ENCODE measurements around the gene ZSCAN2. TPM values are rescaled to one million over a fixed set of nuclear protein-coding genes. Genes with fewer than 3 reads are reported as not detected.

The ZSCAN2 gene
- total RNA-seq, 5 donors from 2014 or later (not counting 1 experiment from before 2014, with no cell fraction given) = 7.6 to 15.5 (median 12.5) TPM

DNA sequence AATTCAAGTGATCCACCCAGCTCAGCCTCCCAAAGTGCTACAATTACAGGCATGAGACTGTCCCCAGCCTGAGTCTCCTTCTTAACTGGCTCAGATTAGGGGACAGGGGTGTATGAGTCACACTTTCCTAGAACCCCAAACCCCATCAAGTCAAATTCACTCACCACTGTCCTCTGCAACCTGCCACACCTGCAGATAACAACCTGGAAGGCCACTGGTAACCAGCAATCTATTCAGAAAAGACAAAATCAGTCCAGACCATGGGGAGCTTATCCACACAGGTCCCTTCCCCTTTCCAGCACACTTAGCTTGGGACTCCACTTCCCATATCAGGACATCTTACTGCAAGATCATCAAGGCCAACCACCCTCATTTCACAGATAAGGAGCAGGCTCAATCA, 46.9 kb downstream of the ZSCAN2 start:
- peaks cover 0 to 1% of the 10 kb centered on the region in 2 experiments for H3K4me1 ChIP-seq (ENCODE audit: control insufficient read depth in 1 of 2, extremely low read depth in 1 of 2, insufficient read depth in 2 of 2, low read length in 2 of 2)
- peaks cover 14 to 30% (median 18%) of the 10 kb centered on the region in 3 donors for H3K4me1 Mint-ChIP-seq
- H3K27ac ChIP-seq (ENCODE audit: low read length) = no peak overlapping the region
- no peak for DNase-seq
- POLR2A ChIA-PET = no interaction called here
- H3K4me3 Mint-ChIP-seq = no peak overlapping the region
- H3K9me3 ChIP-seq = no peaks in the 10 kb centered on the region
- H3K4me3 ChIP-seq (ENCODE audit: control insufficient read depth in 1 of 2, extremely low read depth in 1 of 2, low read length in 1 of 2) = no peak overlapping the region
- peaks cover 18 to 86% of the 10 kb centered on the region in 2 donors for H3K36me3 ChIP-seq (ENCODE audit: control insufficient read depth in 2 of 2, extremely low read depth in 1 of 2, insufficient read depth in 1 of 2, low read length in 1 of 2)
- H3K9me3 Mint-ChIP-seq = no peaks in the 10 kb centered on the region
- H3K36me3 Mint-ChIP-seq = peaks cover 46% of the 10 kb centered on the region
- ATAC-seq (replicated peaks in 1 of 4) = no peak
- peak overlapping the region; percentile 63 to 76 for H3K27ac Mint-ChIP-seq
- no peaks in the 10 kb centered on the region for H3K27me3 Mint-ChIP-seq
- H3K27me3 ChIP-seq (replicated peaks in 1 of 2; ENCODE audit: control insufficient read depth in 2 of 2, extremely low read depth in 1 of 2, insufficient read depth in 2 of 2, low read length in 1 of 2) = no peaks in the 10 kb centered on the region
- CTCF ChIA-PET = no interaction called here

DNA sequence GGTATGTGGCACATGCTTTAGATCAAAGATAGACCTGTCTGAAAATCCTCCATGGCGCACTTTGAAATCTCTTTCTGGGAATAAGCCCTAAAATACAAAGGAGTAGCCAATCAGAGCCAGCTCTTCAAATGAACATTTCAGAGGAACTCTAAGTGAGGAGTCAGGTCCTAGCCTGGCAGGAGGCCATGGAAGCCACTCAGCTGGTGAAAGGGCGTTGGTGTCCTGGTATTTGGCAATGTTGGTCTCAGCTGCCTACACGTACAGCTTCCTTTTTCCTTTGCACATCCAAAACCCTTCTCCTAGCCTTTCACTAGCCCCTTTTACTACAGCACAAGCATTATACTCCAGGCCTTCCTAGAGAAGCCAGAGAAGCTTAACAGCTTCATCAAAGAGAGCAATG, 47.7 kb downstream of the ZSCAN2 start:
- POLR2A ChIA-PET = no interaction called here
- peak overlapping the region; percentile 21 for H3K27ac ChIP-seq (ENCODE audit: low read length)
- Mint-ChIP-seq H3K4me1 (peaks cover 19 to 36% (median 24%) of the 10 kb centered on the region in 3 donors), H3K36me3 (peaks cover 38% of the 10 kb centered on the region), H3K9me3 (no peaks in the 10 kb centered on the region), H3K4me3 (no peak overlapping the region), H3K27me3 (no peaks in the 10 kb centered on the region), H3K27ac (peak overlapping the region; percentile 28 to 65)
- DNase-seq = no peak
- no peak for ATAC-seq (replicated peaks in 1 of 4)
- H3K27me3 ChIP-seq (replicated peaks in 1 of 2; ENCODE audit: control insufficient read depth in 2 of 2, extremely low read depth in 1 of 2, insufficient read depth in 2 of 2, low read length in 1 of 2) = no peaks in the 10 kb centered on the region
- no peaks in the 10 kb centered on the region for H3K9me3 ChIP-seq
- peaks cover 18 to 79% of the 10 kb centered on the region in 2 donors for H3K36me3 ChIP-seq (ENCODE audit: control insufficient read depth in 2 of 2, extremely low read depth in 1 of 2, insufficient read depth in 1 of 2, low read length in 1 of 2)
- H3K4me1 ChIP-seq (ENCODE audit: control insufficient read depth in 1 of 2, extremely low read depth in 1 of 2, insufficient read depth in 2 of 2, low read length in 2 of 2) = peaks cover 3 to 9% of the 10 kb centered on the region in 2 experiments
- CTCF ChIA-PET = interaction anchor here in 1 of 2 donors (1.2 kb wide), 1 partner anchor 60 kb away, joined by 3 read pairs; no protein-coding TSS in a partner anchor
- H3K4me3 ChIP-seq (ENCODE audit: control insufficient read depth in 1 of 2, extremely low read depth in 1 of 2, low read length in 1 of 2) = no peak overlapping the region
- WGBS (ENCODE audit: insufficient coverage) = 100% methylated on average over 1 of the region's 3 CpGs

DNA sequence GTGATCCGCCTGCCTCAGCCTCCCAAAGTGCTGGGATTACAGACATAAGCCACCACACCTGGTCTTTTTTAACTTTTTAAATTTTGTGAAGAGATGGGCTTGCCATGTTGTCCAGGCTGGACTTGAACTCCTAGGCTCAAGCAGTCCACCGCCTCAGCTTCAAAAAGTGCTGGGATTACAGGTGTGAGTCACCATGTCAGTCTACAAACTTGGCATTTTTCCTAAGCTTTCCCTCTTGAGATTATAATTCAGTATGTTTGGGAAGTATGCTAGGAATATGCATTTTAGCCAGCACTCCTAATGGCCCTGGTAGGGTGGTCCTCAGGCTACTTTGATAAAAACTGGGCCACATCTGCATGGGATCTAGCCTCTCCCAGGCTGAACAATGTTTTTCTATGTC, 48.9 kb downstream of the ZSCAN2 start:
- peaks cover 5 to 18% of the 10 kb centered on the region in 2 experiments for H3K4me1 ChIP-seq (ENCODE audit: control insufficient read depth in 1 of 2, extremely low read depth in 1 of 2, insufficient read depth in 2 of 2, low read length in 2 of 2)
- Mint-ChIP-seq H3K4me1 (peaks cover 23 to 43% (median 32%) of the 10 kb centered on the region in 3 donors), H3K27ac (no peak overlapping the region), H3K4me3 (no peak overlapping the region), H3K9me3 (no peaks in the 10 kb centered on the region), H3K27me3 (no peaks in the 10 kb centered on the region), H3K36me3 (peaks cover 38% of the 10 kb centered on the region)
- POLR2A ChIA-PET = interaction anchor here in 1 of 2 donors (0.6 kb wide), 2 partner anchors 15 to 73 kb away, joined by 3 read pairs; no protein-coding TSS in a partner anchor
- no peak for DNase-seq
- H3K27me3 ChIP-seq (replicated peaks in 1 of 2; ENCODE audit: control insufficient read depth in 2 of 2, extremely low read depth in 1 of 2, insufficient read depth in 2 of 2, low read length in 1 of 2) = no peaks in the 10 kb centered on the region
- H3K36me3 ChIP-seq (ENCODE audit: control insufficient read depth in 2 of 2, extremely low read depth in 1 of 2, insufficient read depth in 1 of 2, low read length in 1 of 2) = peaks cover 10 to 71% of the 10 kb centered on the region in 2 donors
- H3K4me3 ChIP-seq (ENCODE audit: control insufficient read depth in 1 of 2, extremely low read depth in 1 of 2, low read length in 1 of 2) = no peak overlapping the region
- no peak for ATAC-seq (replicated peaks in 1 of 4)
- WGBS (ENCODE audit: insufficient coverage) = no CpG with 5 or more reads among the region's 2 CpGs
- H3K27ac ChIP-seq (ENCODE audit: low read length) = no peak overlapping the region
- H3K9me3 ChIP-seq = no peaks in the 10 kb centered on the region
- CTCF ChIA-PET = interaction anchor here (1.2 kb wide), 2 partner anchors 62 to 79 kb away, joined by 3 to 4 read pairs; no protein-coding TSS in a partner anchor

DNA sequence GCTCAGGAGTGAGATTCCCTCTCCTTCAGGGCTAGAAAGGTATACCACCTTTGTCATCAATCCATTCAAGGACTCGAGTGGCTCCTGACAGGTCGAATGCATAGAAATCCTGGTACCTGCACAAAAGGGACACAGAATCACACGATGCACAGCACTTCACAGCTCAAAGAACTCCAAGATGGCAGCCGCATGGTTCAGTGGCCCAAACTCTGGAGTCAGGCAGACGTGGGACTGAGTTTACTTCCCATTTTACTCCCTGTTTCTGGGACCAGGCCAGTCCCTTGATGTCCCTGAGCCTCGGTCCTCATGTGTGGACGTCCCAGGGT, 52.7 kb downstream of the ZSCAN2 start:
- peak overlapping the region; percentile 70 for H3K27ac ChIP-seq (ENCODE audit: low read length)
- ChIA-PET POLR2A (interaction anchor here (0.9 to 1.4 kb wide), 4 partner anchors 18 to 204 kb away, joined by 3 to 13 read pairs (median 5); no protein-coding TSS in a partner anchor), CTCF (interaction anchor here (1.1 to 2.1 kb wide), 4 partner anchors 18 to 82 kb away, joined by 3 to 5 read pairs (median 4); no protein-coding TSS in a partner anchor)
- peaks cover 5 to 41% of the 10 kb centered on the region in 2 experiments for H3K4me1 ChIP-seq (ENCODE audit: control insufficient read depth in 1 of 2, extremely low read depth in 1 of 2, insufficient read depth in 2 of 2, low read length in 2 of 2)
- H3K4me1 Mint-ChIP-seq = peaks cover 36 to 50% (median 49%) of the 10 kb centered on the region in 3 donors
- no peaks in the 10 kb centered on the region for H3K27me3 Mint-ChIP-seq
- WGBS (ENCODE audit: insufficient coverage) = 20% methylated on average over 7 of the region's 7 CpGs
- H3K9me3 ChIP-seq = no peaks in the 10 kb centered on the region
- peaks cover 16% of the 10 kb centered on the region for H3K36me3 Mint-ChIP-seq
- peak overlapping the region; percentile 91 to 99 for H3K4me3 ChIP-seq (ENCODE audit: control insufficient read depth in 1 of 2, extremely low read depth in 1 of 2, low read length in 1 of 2)
- H3K36me3 ChIP-seq (ENCODE audit: control insufficient read depth in 2 of 2, extremely low read depth in 1 of 2, insufficient read depth in 1 of 2, low read length in 1 of 2) = peaks cover 4 to 36% of the 10 kb centered on the region in 2 donors
- H3K4me3 Mint-ChIP-seq = peak overlapping the region; percentile 93 to 97 (median 96)
- H3K9me3 Mint-ChIP-seq = no peaks in the 10 kb centered on the region
- H3K27ac Mint-ChIP-seq = peak overlapping the region; percentile 96
- ATAC-seq (replicated peaks in 1 of 4) = no peak
- no peak for DNase-seq
- no peaks in the 10 kb centered on the region for H3K27me3 ChIP-seq (replicated peaks in 1 of 2; ENCODE audit: control insufficient read depth in 2 of 2, extremely low read depth in 1 of 2, insufficient read depth in 2 of 2, low read length in 1 of 2)

DNA sequence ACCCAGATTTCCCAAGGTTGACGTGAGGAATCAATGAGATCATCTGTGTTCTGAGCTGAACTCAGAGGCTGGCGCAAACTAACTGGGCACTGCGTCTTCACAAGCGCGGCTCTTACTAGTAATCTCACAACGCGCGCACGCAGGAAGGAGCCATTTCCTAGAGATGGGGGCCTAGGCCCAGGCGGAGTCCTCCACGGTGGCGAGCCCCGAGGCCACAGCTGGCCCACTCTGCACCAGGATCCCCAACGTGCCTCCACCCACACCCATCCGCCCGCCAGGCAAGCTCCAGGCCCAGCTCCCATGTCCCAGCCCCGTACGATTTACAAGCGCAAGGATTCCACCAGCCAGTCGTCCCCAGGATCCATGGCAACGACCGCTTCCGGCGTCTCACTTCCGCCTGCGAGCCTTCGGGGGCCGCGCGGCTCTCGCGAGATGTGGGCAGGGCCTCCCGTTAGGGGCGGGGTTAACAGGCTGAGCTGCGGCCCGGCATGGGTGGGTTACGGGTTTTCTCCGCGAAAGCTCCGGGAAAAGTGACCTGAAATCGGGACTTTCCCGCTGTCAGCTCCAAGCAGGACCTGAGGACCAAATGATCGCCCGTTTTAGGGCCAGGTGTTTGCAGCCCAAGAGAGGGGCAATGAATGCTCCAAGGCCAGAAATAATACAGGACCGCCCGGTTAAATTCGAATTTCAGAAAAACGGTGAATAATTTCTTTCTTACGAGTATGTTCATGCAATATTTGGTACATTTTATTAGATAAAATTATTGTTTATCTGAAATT, 53.3 kb downstream of the ZSCAN2 start, which contains the start of gene WDR73:
Gene WDR73, minus strand, starts transcription at position 374 of the 779 bp plus-strand sequence. Its CDS starts 9 bp downstream, at position 365.
- Histone ChIP-seq H3K27ac (ENCODE audit: low read length) (peak within 1 kb of the TSS; percentile 70), H3K36me3 (ENCODE audit: control insufficient read depth in 2 of 2, extremely low read depth in 1 of 2, insufficient read depth in 1 of 2, low read length in 1 of 2) (peaks cover 4 to 31% of the 10 kb centered on the region in 2 donors), H3K9me3 (no peaks in the 10 kb centered on the region), H3K4me1 (ENCODE audit: control insufficient read depth in 1 of 2, extremely low read depth in 1 of 2, insufficient read depth in 2 of 2, low read length in 2 of 2) (peaks cover 7 to 46% of the 10 kb centered on the region in 2 experiments), H3K27me3 (replicated peaks in 1 of 2; ENCODE audit: control insufficient read depth in 2 of 2, extremely low read depth in 1 of 2, insufficient read depth in 2 of 2, low read length in 1 of 2) (no peaks in the 10 kb centered on the region), H3K4me3 (ENCODE audit: control insufficient read depth in 1 of 2, extremely low read depth in 1 of 2, low read length in 1 of 2) (peak within 1 kb of the TSS; percentile 91 to 99)
- ChIA-PET POLR2A (interaction anchor here (0.6 to 1.4 kb wide), 5 partner anchors 19 to 203 kb away, joined by 3 to 13 read pairs (median 5); no protein-coding TSS in a partner anchor), CTCF (interaction anchor here (0.5 to 2.1 kb wide), 11 partner anchors 19 to 345 kb away, joined by 3 to 7 read pairs (median 3); no protein-coding TSS in a partner anchor)
- peak within 1 kb of the TSS; percentile 96 for H3K27ac Mint-ChIP-seq
- DNase-seq (peak; percentile 90 to 99 (median 97)), ATAC-seq (replicated peaks in 1 of 4) (peak; percentile 80 to 83 (median 81))
- H3K27me3 Mint-ChIP-seq = no peaks in the 10 kb centered on the region
- no peaks in the 10 kb centered on the region for H3K9me3 Mint-ChIP-seq
- H3K4me1 Mint-ChIP-seq = peaks cover 39 to 53% (median 48%) of the 10 kb centered on the region in 3 donors
- 0% methylated on average over 44 of the region's 49 CpGs for WGBS (ENCODE audit: insufficient coverage)
- peak within 1 kb of the TSS; percentile 93 to 97 (median 96) for H3K4me3 Mint-ChIP-seq
- H3K36me3 Mint-ChIP-seq = peaks cover 11% of the 10 kb centered on the region

Data from T-cell (primary cell).